ENCODE measurements around the gene COBL.
A peak's percentile ranks its signal among the peaks of the same experiment; 100 is the strongest.

The COBL gene

GRCh38 chr7:51276091-51276605 is 40.5 kb downstream of the COBL start:
- no peak for DNase-seq (ENCODE audit: low spot score)

DNA sequence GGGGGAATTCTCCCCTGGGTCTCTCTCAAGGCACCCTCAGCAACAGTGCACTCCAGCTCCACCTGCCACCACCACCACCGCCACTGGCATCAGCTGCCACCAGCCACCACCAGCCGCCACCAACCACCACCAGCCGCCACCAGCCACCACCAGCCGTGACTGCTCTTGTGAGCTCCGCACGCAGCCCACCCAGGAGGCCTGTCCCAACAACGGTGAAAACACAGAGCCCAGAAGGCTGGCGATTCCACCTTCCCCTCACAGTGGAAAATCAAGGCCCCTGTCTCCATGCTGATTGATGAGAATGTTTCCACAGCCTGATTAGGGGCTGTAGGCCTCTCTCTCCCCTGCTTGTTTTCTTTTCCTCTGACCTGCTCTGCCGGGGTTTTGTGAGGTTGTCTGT is 41.1 kb downstream of the COBL start:
- no peak for DNase-seq (ENCODE audit: low spot score)

- no peak for DNase-seq (ENCODE audit: low spot score)
Observed at GRCh38 chr7:51274955-51275354, 41.7 kb downstream of the COBL start.

DNA sequence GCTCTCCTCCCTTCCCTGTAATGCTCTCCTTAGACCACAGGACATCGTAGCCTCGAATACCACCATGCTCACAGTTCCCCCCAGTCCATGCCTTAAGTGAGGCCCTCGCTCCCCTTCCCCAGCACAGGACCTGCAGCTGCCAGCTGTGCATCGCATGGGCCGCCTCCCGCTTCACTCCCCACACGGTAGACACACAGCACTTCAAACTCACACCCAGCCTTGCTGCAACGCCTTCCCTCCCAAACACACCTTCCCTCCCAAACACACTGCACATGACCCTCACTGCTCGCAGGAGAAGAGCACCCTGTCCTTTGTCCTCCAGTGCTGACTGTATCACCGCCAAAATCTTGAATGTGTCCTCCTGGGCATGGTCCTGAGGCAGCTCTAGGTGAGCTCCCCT is 42.6 kb downstream of the COBL start:
- no peak for DNase-seq (ENCODE audit: low spot score)

GRCh38 chr7:51273360-51273759 is 43.2 kb downstream of the COBL start:
- DNase-seq (ENCODE audit: low spot score): no peak

DNA sequence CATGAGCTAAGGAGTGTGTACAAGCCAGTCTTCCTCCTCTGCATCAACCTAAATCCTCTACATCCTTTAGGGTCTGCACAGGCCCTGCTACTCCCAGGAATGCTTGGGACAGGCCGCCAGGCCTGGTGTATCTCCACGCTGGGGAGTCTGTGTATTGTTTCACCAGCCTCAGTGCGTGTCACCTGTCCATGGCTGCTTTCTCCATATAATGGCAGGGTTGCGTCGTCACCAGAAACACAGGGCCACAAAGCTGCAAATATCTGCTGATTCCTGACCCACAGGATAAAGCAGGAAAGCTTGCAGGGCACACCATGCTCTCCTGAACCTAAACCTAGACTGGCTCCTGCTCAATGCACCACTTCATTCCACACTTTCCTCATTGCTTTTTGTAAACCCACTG is 45.6 kb downstream of the COBL start:
- no peak for DNase-seq (ENCODE audit: low spot score)

GRCh38 chr7:51269911-51270310 is 46.7 kb downstream of the COBL start:
- no peak for DNase-seq (ENCODE audit: low spot score)

GRCh38 chr7:51269321-51269720 is 47.3 kb downstream of the COBL start:
- no peak for DNase-seq (ENCODE audit: low spot score)

DNA sequence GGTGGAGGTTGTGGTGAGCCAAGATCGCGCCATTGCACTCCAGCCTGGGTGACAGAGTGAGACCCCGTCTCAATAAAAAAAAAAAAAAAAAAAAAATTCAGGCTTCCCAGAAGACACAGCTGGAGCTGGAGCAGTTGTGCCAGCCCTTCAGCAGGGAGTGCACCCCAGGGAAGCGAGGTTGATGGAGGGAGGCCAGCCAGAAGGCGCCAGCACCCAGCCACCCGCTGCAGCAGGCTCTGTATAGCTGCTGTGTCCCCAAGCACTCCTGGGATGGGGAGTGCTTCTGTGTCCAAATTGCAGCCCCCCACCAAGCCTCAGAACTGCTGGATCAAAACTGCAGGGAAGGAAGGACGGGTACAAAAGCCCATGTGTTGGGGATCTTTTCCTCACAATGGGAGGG is 47.8 kb downstream of the COBL start:
- DNase-seq (ENCODE audit: low spot score): no peak

DNA sequence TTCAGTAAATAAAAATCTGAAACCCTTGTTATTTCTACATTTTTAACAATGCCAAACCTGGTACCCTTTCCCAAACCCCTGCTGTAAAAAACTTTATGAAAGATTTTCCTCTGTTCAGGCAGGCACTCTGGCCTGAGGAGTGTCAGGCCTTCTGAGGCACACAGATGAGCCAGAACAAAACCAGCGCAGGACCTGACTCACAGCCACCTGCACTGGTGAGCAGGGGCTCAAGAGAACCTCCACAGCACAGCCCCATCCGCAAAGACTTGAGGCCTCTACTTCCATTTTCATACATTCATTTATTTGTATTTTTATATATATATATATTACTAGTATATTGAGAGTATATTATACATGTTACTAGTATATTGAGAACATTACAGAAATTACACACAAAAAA is 49.4 kb downstream of the COBL start:
- no peak for DNase-seq (ENCODE audit: low spot score)

DNA sequence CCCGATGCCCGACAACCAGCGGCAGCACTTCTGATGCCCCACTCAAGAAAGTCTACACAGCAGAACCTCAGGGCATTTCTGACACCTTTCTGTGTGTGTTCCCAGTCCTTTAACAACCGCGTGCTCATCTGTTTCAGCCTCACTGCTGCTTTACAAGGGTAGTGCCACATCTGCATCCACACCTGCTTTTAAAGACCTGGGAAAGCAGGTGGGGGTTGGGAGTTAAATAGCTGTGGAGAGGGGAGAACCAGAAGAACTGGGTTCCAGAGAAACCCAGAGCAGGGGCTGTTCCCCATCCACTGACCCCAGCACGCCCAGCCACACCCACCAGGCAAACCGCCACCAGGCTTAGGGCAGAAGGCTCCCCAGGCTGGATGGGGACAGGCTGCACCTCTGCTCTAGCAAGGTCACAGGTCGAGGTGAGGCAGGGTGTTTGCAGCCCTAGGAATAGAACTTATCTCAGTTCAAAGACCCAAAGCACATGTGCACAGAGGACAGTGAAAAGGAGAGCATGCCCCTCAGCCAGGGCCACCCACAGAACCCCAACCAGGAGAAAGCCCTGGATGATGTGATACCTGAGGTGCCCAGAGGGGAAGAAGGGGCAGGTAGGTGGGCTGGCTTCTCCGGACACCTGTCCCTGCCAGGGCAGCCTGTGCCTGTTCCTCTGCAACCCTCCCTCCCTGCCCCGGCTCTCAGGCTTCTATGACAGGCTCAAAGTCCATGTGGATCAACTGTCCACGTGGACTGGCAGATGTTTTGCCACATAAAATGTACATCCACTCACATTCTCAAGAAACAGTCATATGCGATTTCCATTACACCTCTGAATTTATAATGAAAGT is 51.3 kb downstream of the COBL start:
- DNase-seq (ENCODE audit: low spot score): peak; percentile 53

DNA sequence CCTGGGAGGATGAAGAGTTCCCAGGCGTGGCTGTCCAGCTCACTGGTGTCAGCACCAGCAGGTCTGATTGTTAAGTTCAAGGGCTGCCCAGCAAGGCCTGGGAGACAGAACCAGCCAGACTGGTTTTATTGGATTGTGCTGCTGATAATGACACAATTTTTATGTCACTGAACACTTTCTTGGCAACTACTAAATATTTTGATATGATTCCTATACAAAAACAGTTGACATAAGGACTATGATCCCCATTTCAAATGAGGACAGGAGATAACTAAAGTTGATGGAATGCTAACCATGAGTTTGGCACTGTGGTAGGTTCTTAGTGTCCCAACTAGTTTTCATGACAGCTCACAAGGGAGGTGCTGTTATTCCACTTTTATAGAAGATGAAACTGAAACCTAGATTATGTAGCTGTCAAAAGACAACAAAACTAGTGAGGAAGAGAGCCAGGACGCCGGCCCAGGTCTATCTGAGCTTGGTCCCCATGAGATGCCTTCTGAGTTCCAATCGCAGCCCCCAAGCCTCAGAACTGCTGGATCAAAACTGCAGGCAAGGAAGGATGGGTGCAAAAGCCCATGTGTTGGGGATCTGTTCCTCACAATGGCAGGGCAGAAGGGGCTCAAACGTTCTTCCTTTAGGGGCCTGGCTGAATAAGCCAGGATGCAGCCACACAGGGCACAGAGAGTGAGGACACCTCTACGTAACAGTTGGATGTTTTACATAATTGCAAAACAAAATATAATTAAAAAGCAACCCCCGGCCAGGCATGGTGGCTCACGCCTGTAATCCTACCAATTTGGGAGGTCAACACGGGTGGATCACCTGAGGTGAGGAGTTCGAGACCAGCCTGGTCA is 52.8 kb downstream of the COBL start:
- no peak for DNase-seq (ENCODE audit: low spot score)

DNA sequence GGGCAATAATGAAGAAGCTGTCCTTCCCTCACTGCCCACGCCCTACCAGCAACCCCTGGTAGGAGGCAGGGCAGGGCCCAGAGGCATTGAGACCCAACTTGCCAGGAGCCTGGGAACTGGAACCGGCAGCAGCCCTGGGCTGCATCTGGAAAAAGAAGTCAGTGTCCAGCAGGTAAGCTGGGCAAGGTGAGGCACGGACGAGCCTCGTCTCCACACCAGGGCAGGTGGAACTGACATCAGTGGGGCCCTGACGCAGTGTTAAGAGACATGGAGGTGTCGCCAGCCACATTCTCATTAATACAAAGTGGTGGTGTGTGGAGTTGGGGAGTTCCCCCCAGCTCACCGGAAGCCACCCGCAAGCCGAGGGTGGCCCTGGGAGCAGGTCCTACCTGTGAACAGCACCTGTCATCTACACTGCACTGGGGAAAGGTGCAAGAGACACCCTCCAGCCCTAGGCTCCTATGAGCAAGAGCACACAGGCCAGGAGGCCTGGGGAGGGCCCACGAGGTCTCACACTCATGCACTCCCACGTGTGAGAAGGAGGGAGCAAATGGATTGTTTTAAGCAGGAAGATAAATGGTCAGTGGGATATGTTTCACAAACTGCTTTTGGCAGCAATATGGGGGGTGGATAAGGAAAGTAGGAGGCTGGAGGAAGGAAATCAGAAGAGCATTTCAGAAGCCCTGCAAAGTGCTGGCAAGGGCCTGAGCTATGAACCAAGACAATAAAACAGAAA is 53.6 kb downstream of the COBL start:
- no peak for DNase-seq (ENCODE audit: low spot score)

DNA sequence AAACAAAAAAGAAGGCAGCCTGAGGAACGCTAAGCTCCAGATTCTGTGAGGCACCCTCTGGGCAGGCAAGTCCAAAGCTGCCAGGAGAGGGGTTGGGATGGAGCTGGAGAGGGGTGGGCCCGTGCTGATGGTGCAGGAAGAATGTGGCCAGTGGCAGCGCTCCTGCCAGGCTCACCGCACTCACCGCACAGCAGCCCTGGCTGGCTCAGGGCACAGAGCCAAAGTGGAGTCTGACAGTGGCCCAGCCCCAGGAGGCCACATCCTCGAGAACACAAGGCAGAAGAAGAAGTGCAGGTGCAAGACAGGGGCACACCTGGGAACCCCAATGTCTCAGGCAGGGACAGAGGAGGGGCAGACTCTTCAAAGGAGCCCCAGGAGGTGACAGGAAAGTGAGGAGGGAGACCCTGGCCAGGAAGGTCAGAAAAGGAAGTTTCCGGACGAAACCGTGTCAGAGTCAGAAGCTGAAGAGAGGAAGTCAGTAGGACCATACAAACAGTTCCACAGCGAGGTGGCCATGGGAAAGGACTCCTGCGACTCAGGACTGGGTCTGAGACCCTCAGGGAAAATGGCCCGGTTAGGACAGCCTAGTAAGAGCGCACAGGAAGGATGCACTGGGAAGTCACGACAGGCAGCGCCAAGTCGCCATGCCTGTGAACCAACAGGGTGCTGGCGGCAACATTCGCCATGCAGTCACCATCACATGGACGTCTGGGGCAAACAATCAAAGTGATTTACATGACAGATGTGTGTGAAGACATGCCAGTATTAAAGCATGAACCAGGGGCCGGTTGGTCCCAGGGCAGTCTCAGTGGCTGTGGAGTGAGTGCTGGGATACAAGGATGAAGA is 54.4 kb downstream of the COBL start:
- no peak for DNase-seq (ENCODE audit: low spot score)

DNA sequence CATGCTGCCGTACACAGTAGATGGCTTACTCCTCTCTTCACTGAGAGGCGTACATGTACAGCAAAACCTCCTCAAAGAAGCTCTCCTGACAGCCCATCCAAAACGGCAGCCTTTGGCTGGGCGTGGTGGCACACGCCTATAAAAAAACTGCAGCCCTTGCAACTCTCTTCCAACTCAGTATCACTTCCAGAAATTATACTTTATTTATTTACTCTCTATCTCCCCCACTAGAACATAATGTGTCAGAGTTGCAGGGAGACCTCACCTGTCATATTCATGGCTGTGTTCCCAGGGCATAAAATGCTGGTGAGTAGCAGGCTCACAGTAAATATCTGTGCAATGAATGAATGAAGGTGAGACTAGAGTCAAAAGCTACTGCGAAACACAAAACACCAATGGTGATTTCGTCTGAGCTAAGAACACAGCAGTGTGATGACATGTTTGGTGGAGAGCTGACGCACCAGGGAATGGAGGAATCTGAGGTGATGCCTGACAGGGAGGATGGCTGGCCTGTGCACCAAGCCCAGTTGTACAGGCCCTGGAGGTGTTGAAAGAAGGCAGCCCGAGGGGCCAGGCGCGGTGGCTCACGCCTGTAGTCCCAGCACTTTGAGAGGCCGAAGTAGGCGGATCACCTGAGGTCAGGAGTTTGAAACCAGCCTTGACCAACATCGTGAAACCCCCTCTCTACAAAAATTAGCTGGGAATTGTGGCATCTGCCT is 55.3 kb downstream of the COBL start:
- no peak for DNase-seq (ENCODE audit: low spot score)

GRCh38 chr7:51260516-51260915 is 56.1 kb downstream of the COBL start:
- DNase-seq (ENCODE audit: low spot score): no peak

DNA sequence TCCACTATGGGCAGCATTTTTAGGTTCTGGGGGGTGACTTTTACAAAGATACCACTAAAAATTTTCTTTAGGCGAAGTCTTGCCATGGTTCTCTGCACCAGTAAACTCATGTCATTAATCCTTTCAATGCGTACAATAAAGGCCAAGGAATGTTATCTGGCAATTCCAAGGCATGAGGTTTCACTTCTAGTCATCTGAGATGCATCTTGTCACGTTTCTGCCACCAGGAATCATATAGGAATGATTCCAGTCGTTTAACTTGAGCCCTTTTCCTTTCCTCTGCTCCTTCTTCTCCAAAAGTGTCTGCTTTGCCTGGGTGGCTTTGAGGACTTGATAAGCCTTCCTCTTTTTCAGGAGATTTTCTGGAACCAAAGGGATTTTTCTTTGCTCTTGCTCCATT is 56.8 kb downstream of the COBL start:
- DNase-seq (ENCODE audit: low spot score): no peak

DNA sequence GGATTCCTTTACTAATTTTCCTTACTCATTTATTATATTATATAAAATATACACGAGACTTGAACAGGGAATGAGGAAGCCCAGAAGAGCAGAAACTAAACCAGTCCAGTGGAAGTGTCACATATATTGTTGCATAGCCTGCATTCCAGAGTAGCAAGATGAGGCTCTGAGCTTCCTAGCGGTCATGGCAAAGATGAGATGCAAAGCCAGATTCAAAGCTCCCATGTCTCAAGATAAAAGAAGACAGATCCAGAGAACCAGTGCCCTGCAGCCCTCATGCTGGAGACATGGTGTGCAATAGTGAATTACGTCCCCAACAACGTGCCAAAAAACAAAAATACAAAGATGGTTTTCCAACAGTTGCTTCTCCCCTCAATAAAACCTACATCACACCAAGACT is 59.7 kb downstream of the COBL start:
- no peak for DNase-seq (ENCODE audit: low spot score)

GRCh38 chr7:51256209-51256781 is 60.3 kb downstream of the COBL start:
- no peak for DNase-seq (ENCODE audit: low spot score)

- no peak for DNase-seq (ENCODE audit: low spot score)
Observed at GRCh38 chr7:51255536-51256208, 60.9 kb downstream of the COBL start.

Data from SW480 (cell line).